Gastrocnemius medialis (tissue), 4 donors: Measurements from ENCODE around the gene SEH1L. TPM values are rescaled to one million over a fixed set of nuclear protein-coding genes. Genes with fewer than 3 reads are reported as not detected.

Experiments
- ATAC-seq, 2 donors: fragments of 150-250 bp; one replicate each; pipeline ENCODE4 v1.9.1; 2016
- DNase-seq, 2 donors: peaks; one replicate each; pipeline ENCODE4 v3.0.0-alpha.2; 2019
- H3K27ac ChIP-seq, 4 donors: fragments of 200-600 bp; sonication (generic); 1 replicate in 1 of 4; 2 replicates in 3 of 4; pipeline ENCODE4 v1.5.1; 2016 to 2018; ENCODE audit warnings: mild to moderate bottlenecking in 2 of 4, moderate library complexity in 1 of 4
- H3K27me3 ChIP-seq, 3 donors: fragments of 200-600 bp; sonication (generic) in 2 of 3; 1 replicate in 1 of 3; 2 replicates in 2 of 3; pipeline versions ENCODE4 v1.5.1 to v1.6.0; 2016 to 2019; ENCODE audit warnings: mild to moderate bottlenecking in 1 of 3, moderate library complexity in 1 of 3
- H3K36me3 ChIP-seq, 2 donors: fragments of 200-600 bp; sonication (generic) in 1 of 2; one replicate each; pipeline ENCODE4 v1.5.1; 2017 to 2018
- H3K4me1 ChIP-seq, 2 donors: fragments of 200-600 bp; sonication (generic) in 1 of 2; one replicate each; pipeline ENCODE4 v1.5.1; 2016 to 2017; ENCODE audit warnings: mild to moderate bottlenecking in 2 of 2
- H3K4me3 ChIP-seq, 4 donors: fragments of 200-600 bp; sonication (generic) in 3 of 4; 1 replicate in 1 of 4; 2 replicates in 3 of 4; pipeline ENCODE4 v1.5.1; 2016 to 2019; ENCODE audit warnings: mild to moderate bottlenecking in 2 of 4
- H3K9me3 ChIP-seq, 3 donors: fragments of 200-600 bp; sonication (generic) in 2 of 3; 1 replicate in 1 of 3; 2 replicates in 2 of 3; pipeline ENCODE4 v1.5.1; 2016 to 2019
- CTCF ChIP-seq, 5 experiments: fragments of 450-650 bp in 3 of 5; fragments of 200-600 bp in 2 of 5; sonication (generic) in 2 of 5; IDR thresholded peaks in 4 of 5; conservative IDR thresholded peaks in 1 of 5; 1 replicate in 4 of 5; 2 replicates in 1 of 5; pipeline ENCODE4 v1.5.1; 2016 to 2019; ENCODE audit warnings: antibody characterized with exemption in 5 of 5, mild to moderate bottlenecking in 3 of 5, moderate library complexity in 3 of 5
- POLR2A ChIP-seq, 2 donors: fragments of 450-650 bp; IDR thresholded peaks; one replicate each; pipeline ENCODE4 v1.6.1; 2017; ENCODE audit warnings: antibody characterized with exemption in 2 of 2, mild to moderate bottlenecking in 2 of 2, moderate library complexity in 2 of 2
- in situ Hi-C, 4 donors: fragments of 200-750 bp; cut with MboI; loops; one replicate each; pipeline versions ENCODE4 v1.15.0 to v1.8.0; 2017; ENCODE audit warnings: low sequenced_read_pairs in 4 of 4
- intact Hi-C: fragments of 100-400 bp; cut with DNase I; formaldehyde crosslinking; loops from one replicate; pipeline ENCODE4 v1.15.1; 2023; ENCODE audit warnings: low total_unique reads
- total RNA-seq, 4 donors: library from RNA; depleted of rRNA; stranded (reverse); fragments of >200 nt; gene quantifications; one replicate each; pipeline versions ENCODE4 v1.1.0 to v1.2.3, GENCODE V29; 2016

SEH1L gene
- total RNA-seq, 4 donors from 2014 or later, result 19.8 to 29.9 (median 28.2) TPM

DNA sequence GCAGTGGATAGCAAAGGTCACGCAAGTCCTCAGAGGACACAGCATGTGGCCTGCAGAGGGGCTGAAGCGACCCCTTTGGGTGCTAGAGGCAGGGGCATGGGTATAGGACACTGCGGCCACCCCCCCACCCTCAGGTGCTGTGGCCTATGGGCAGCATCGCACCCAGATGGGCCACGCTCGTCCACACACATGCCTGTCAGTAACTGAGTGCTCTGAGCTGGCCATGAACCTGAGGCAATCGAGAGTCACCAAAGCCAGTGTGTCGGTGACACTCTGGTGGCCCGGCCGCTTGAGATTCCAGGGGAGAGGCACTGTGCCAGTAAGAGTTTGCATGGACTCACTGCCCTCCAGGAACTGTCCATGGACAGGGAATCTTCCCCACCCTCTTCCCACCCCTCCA, 41.0 kb upstream of the SEH1L start:
- Histone ChIP-seq H3K27me3 (peaks cover 5 to 17% (median 15%) of the 10 kb centered on the region in 3 donors), H3K4me3 (no peak overlapping the region), H3K27ac (no peak overlapping the region), H3K4me1 (no peaks in the 10 kb centered on the region), H3K9me3 (no peaks in the 10 kb centered on the region), H3K36me3 (no peaks in the 10 kb centered on the region)
- ATAC-seq (no peak), DNase-seq (no peak)
- in situ Hi-C loops (loop anchor here in 1 of 4 donors (25.0 kb wide), 1 partner anchor 106 kb away; no protein-coding TSS in a partner anchor), intact Hi-C loops (no loop called here)
- TF ChIP-seq POLR2A (IDR thresholded peaks at IDR 0.05) (no peak), CTCF (IDR thresholded peaks at IDR 0.05 in 4 of 5, conservative IDR thresholded peaks at IDR 0.05 in 1 of 5) (no peak)

GRCh38 chr18:12907258-12907925, 40.4 kb upstream of the SEH1L start:
- Histone ChIP-seq H3K27me3 (peaks cover 11 to 23% (median 21%) of the 10 kb centered on the region in 3 donors), H3K27ac (no peak overlapping the region), H3K9me3 (no peaks in the 10 kb centered on the region), H3K4me1 (no peaks in the 10 kb centered on the region), H3K36me3 (no peaks in the 10 kb centered on the region), H3K4me3 (no peak overlapping the region)
- in situ Hi-C loops, result loop anchor here in 1 of 4 donors (25.0 kb wide), 1 partner anchor 105 kb away; no protein-coding TSS in a partner anchor
- ATAC-seq (no peak), DNase-seq (no peak)
- intact Hi-C loops, result no loop called here
- no peak for TF ChIP-seq POLR2A (IDR thresholded peaks at IDR 0.05)
- TF ChIP-seq CTCF (IDR thresholded peaks at IDR 0.05 in 4 of 5, conservative IDR thresholded peaks at IDR 0.05 in 1 of 5), result no peak

GRCh38 chr18:12908706-12909105, 39.1 kb upstream of the SEH1L start:
- Histone ChIP-seq H3K27me3 (peaks cover 12 to 25% (median 22%) of the 10 kb centered on the region in 3 donors), H3K4me1 (no peaks in the 10 kb centered on the region), H3K9me3 (no peaks in the 10 kb centered on the region), H3K4me3 (no peak overlapping the region), H3K36me3 (no peaks in the 10 kb centered on the region), H3K27ac (no peak overlapping the region)
- DNase-seq, result no peak
- intact Hi-C loops, result no loop called here
- ATAC-seq, result no peak
- in situ Hi-C loops, result loop anchor here in 1 of 4 donors (25.0 kb wide), 1 partner anchor 104 kb away; no protein-coding TSS in a partner anchor
- TF ChIP-seq CTCF (IDR thresholded peaks at IDR 0.05 in 4 of 5, conservative IDR thresholded peaks at IDR 0.05 in 1 of 5) (no peak), POLR2A (IDR thresholded peaks at IDR 0.05) (no peak)

- intact Hi-C loops, result no loop called here
- DNase-seq, result no peak
- no peak overlapping the region for H3K27ac ChIP-seq
Observed at GRCh38 chr18:12911025-12911928, 36.5 kb upstream of the SEH1L start.

More at GRCh38 chr18:12911025-12911928, 36.5 kb upstream of the SEH1L start:
- ATAC-seq, result no peak
- Histone ChIP-seq H3K36me3 (no peaks in the 10 kb centered on the region), H3K4me3 (peak overlapping the region; percentile 37 to 55 (median 46)), H3K4me1 (no peaks in the 10 kb centered on the region), H3K27me3 (peaks cover 12 to 25% (median 22%) of the 10 kb centered on the region in 3 donors), H3K9me3 (no peaks in the 10 kb centered on the region)
- TF ChIP-seq CTCF (IDR thresholded peaks at IDR 0.05 in 4 of 5, conservative IDR thresholded peaks at IDR 0.05 in 1 of 5) (no peak), POLR2A (IDR thresholded peaks at IDR 0.05) (no peak)
- in situ Hi-C loops, result loop anchor here in 1 of 4 donors (25.0 kb wide), 1 partner anchor 101 kb away; no protein-coding TSS in a partner anchor
